Activated T-helper 1 cell treated with anti-CD3 and anti-CD28 coated beads, Interleukin-12 subunit alpha, Interleukin-12 subunit beta, Interleukin-2, Interleukin-4 antibody, amounts not matched to agents 30 ng/mL and 10 ng/mL and 1 ng/mL, durations not matched to agents 14 hours and 24 hours and 36 hours (primary cell): Measurements from ENCODE around the gene UBE3D. TPM values are rescaled to one million over a fixed set of nuclear protein-coding genes. Genes with fewer than 3 reads are reported as not detected.
"Not testable (repeated sequence)": the region's sequence is repeated elsewhere in the genome, so short reads cannot be mapped to it uniquely, and the experiment has no call there.

Experiments used
- DNase-seq: peaks from one replicate; pipeline ENCODE4 v3.0.0; 2021; ENCODE audit warnings: low spot score
- H3K27ac Mint-ChIP-seq: one replicate; pipeline ENCODE4 v1.8.0; 2021; ENCODE audit warnings: mild to moderate bottlenecking, mixed read lengths
- H3K27me3 Mint-ChIP-seq: one replicate; pipeline ENCODE4 v1.8.0; 2022; ENCODE audit warnings: mild to moderate bottlenecking, moderate library complexity, mixed read lengths; ENCODE audit not compliant: insufficient read depth
- H3K36me3 Mint-ChIP-seq: one replicate; pipeline ENCODE4 v1.8.0; 2021; ENCODE audit warnings: low read depth, mixed read lengths
- H3K4me1 Mint-ChIP-seq: one replicate; pipeline ENCODE4 v1.8.0; 2021; ENCODE audit warnings: low read depth, mixed read lengths
- H3K4me3 Mint-ChIP-seq: one replicate; pipeline ENCODE4 v1.8.0; 2021; ENCODE audit warnings: mild to moderate bottlenecking, moderate library complexity, mixed read lengths
- H3K9me3 Mint-ChIP-seq: one replicate; pipeline ENCODE4 v1.8.0; 2021; ENCODE audit warnings: mixed read lengths
- intact Hi-C: fragments of 100-400 bp; cut with micrococcal nuclease; formaldehyde crosslinking; loops from one replicate; pipeline ENCODE4 v1.15.1; 2024
- total RNA-seq: library from RNA; stranded (reverse); gene quantifications from 2 replicates; pipeline ENCODE4 v1.2.3, GENCODE V29; 2022

The UBE3D gene
- total RNA-seq, 1 donor from 2014 or later, result 8.3 TPM

DNA sequence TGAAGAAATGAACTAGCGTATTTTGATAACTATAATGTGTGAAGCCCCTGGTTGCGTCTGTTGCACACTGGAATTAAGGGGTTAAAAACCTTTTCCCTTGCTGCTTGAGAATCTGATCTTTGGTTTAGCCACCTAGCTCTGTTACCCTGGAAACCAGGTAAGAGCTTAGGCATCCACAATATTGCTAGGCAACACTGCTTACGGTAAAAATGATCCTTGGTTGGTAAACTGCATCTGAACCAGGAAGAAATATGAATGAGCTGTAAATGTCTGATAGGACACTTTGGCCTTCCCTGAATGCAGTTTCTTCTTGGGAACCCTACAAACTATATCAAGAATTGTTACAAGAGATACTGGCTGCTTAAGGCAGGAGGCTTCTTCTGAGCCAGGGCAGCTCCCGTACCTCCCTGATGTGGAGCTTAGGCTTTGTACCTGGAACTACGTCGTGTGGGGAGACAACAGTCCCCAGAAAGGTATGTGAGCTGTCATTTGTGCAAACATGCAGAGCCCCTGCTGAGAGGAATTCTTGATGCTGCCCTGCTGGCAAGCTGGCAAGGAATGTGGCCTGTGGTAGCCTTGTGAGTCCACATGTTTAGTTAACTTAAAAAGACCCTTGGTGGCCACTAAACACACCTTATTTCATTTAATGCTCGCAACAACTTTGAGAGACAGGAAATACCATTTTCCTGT lies 18.4 kb downstream of the UBE3D start:
- Mint-ChIP-seq H3K27ac (no peak overlapping the region), H3K4me1 (no peaks in the 10 kb centered on the region), H3K9me3 (no peaks in the 10 kb centered on the region), H3K4me3 (no peak overlapping the region), H3K36me3 (peaks cover 1% of the 10 kb centered on the region), H3K27me3 (no peaks in the 10 kb centered on the region)
- DNase-seq, result no peak
- intact Hi-C loops, result no loop called here

DNA sequence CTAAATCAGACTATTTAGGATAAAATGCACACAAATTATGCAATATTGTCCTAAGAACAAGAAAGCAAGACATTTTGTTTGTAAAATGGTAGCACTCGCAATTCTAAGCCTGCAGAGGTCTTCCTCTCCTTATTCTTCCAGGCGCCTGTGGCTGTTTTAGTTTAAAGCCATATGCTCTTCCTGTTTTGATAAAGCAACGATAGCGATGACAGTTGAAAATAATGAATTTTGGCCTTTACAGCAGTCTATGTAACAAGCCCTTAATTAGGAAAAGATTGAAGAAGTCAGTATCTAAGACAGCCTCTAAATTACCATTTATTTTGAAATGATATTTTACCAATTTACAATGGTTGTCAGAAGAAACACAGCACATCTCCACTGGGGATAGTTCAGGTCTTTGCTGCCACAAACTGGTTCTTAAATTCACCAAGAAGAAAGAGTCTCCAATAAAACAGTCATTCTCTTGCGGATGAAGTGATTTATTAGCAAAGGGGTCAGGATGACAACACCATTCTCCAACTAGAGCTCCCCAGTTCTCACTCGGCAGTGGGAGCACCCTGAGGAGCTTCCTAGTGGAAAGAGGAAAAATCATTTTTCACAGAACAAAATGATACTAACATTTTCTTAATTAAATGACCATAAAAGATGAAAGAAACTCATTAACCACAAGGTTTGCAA lies 21.4 kb downstream of the UBE3D start:
- Mint-ChIP-seq H3K27ac (no peak overlapping the region), H3K36me3 (peaks cover 3% of the 10 kb centered on the region), H3K27me3 (no peaks in the 10 kb centered on the region), H3K9me3 (no peaks in the 10 kb centered on the region), H3K4me1 (no peaks in the 10 kb centered on the region), H3K4me3 (no peak overlapping the region)
- DNase-seq, result no peak
- intact Hi-C loops, result no loop called here

DNA sequence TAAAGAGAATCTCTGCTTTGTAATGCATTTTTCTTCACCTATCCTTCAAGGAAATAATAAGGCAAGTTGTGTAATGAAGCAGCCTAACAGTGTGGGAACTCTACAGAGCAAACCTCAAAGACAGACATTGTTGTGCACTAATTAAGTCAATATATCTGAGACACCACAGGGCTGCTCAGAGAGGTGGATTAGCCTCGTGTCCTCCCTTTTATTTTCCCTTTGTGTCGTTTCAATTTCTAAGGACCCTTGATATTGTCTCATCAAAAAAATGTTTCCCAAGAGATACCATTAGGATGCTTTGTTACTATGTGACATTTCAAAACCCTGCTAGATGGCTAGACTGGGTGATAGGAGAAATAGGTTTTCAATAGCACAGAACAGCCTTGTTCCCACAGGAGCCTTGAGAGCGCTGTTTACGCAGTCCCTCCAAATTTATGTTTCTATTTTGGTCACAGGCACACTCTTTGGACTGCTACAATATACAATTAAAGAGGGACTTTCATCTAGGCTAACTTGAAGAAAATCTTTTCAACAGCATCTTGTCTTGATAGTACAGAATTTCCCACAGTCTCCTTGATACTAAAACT lies 23.1 kb downstream of the UBE3D start:
- Mint-ChIP-seq H3K9me3 (no peaks in the 10 kb centered on the region), H3K4me1 (no peaks in the 10 kb centered on the region)

DNA sequence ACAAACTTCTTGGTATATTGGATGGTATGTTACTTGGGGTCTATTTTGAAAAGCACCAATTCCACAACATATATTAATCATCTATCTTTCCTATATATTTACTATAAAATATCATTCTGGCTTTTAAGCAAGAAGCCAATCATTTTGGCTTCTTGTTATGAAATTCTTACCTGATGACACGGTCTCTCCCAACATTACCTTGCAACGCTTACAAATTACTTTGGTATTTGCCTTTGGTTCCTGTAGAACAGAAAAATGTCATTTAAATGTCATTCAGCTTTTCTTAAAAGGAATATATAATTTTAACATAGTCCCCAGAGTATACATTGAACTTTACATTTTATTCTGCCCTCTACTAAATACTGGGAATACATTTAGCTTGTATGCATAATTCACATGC lies 27.4 kb downstream of the UBE3D start:
- Mint-ChIP-seq H3K36me3 (peaks cover 13% of the 10 kb centered on the region), H3K27ac (no peak overlapping the region), H3K4me3 (no peak overlapping the region), H3K4me1 (no peaks in the 10 kb centered on the region), H3K9me3 (peaks cover 9% of the 10 kb centered on the region), H3K27me3 (no peaks in the 10 kb centered on the region)
- intact Hi-C loops, result no loop called here
- DNase-seq, result no peak

More for the DNA sequence above, 23.1 kb downstream of the UBE3D start:
- Mint-ChIP-seq H3K27ac (no peak overlapping the region), H3K4me3 (no peak overlapping the region), H3K36me3 (peaks cover 3% of the 10 kb centered on the region), H3K27me3 (no peaks in the 10 kb centered on the region)
- intact Hi-C loops, result no loop called here
- DNase-seq, result no peak

DNA sequence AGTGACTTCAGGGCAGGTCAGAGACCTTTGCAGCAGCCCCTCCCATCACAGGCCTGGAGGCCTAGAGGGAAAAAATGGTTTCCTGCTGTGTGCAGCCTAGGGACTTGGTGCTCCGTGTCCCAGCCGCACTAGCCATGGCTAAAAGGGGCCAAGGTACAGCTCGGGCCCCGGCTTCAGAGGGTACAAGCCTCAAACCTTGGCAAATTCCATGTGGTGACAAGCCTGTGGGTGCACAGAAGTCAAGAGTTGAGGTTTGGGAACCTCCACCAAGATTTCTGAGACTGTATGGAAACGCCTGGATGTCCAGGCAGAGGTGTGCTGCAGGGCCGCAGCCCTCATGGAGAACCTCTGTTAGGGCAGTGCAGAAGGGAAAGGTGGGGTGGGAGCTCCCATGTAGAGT lies 34.0 kb downstream of the UBE3D start:
- DNase-seq, result no peak
- Mint-ChIP-seq H3K27ac (no peak overlapping the region), H3K4me3 (no peak overlapping the region), H3K27me3 (no peaks in the 10 kb centered on the region), H3K36me3 (peaks cover 20% of the 10 kb centered on the region), H3K9me3 (peaks cover 32% of the 10 kb centered on the region), H3K4me1 (no peaks in the 10 kb centered on the region)
- intact Hi-C loops, result no loop called here

DNA sequence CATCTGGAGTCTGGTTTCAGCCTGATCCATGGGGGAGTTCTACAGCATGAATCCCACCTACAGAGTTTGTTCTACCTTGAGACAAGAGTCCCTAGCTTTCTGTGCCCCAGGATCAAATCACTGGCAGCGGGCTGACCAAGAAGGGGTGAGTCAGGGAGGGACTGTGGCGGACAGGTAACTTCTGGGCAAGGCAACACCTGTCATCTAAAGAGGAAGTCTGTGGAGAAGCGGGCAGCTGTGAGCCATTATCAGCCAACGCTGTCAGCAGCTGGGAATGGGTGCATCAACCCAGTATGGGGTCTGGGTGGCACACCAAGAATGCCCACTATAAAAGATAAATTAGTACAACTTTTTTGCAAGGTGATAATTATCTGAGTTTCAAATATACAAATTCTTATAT lies 45.9 kb downstream of the UBE3D start:
- Mint-ChIP-seq H3K36me3 (peaks cover 10% of the 10 kb centered on the region), H3K4me1 (no peaks in the 10 kb centered on the region), H3K27me3 (no peaks in the 10 kb centered on the region), H3K27ac (no peak overlapping the region), H3K9me3 (peaks cover 4% of the 10 kb centered on the region), H3K4me3 (no peak overlapping the region)
- intact Hi-C loops, result no loop called here
- no peak for DNase-seq

DNA sequence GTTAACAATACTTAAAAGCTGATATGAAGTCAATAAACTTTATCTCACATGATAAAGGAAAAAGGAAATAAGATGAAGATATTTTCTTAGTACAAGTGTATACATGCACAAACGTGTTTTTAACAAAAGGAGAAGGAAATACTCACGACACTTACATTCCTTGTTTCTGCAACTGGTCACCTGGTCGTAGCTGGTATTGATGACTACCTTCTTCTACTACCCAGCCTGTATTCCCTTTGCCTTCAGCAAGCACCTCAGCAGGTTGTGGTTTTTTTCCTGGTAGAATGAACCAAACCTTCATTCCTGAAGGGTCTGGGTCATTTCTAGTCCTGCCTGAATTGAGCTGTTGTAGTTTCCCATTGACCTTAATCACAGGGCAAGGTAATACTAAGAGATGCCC lies 54.5 kb downstream of the UBE3D start:
- H3K27ac Mint-ChIP-seq, H3K4me1 Mint-ChIP-seq, H3K27me3 Mint-ChIP-seq, intact Hi-C loops, DNase-seq, H3K9me3 Mint-ChIP-seq, H3K4me3 Mint-ChIP-seq, H3K36me3 Mint-ChIP-seq: not testable (repeated sequence)

DNA sequence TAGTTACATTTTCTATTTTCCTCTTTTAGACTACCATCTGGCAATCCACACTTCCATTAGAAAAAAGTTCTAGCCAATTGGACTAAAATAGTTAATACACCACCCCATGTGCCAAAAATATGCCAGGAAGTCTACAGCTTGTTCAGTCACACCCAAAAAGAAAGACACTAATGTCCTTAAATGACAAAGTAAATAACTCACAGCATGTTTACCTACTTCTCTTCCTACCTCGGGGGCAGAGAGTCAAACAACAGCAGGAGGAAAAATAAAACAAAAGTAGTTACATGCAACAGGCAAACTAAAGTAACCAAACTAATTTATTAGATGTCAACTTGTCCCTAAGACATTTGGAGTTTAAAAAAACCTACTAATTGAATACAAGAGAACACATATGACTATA lies 57.0 kb downstream of the UBE3D start:
- Mint-ChIP-seq H3K4me1 (peaks cover 6% of the 10 kb centered on the region), H3K9me3 (no peaks in the 10 kb centered on the region), H3K36me3 (peaks cover 2% of the 10 kb centered on the region), H3K27ac (no peak overlapping the region), H3K27me3 (no peaks in the 10 kb centered on the region), H3K4me3 (no peak overlapping the region)
- intact Hi-C loops, result no loop called here
- DNase-seq, result no peak

DNA sequence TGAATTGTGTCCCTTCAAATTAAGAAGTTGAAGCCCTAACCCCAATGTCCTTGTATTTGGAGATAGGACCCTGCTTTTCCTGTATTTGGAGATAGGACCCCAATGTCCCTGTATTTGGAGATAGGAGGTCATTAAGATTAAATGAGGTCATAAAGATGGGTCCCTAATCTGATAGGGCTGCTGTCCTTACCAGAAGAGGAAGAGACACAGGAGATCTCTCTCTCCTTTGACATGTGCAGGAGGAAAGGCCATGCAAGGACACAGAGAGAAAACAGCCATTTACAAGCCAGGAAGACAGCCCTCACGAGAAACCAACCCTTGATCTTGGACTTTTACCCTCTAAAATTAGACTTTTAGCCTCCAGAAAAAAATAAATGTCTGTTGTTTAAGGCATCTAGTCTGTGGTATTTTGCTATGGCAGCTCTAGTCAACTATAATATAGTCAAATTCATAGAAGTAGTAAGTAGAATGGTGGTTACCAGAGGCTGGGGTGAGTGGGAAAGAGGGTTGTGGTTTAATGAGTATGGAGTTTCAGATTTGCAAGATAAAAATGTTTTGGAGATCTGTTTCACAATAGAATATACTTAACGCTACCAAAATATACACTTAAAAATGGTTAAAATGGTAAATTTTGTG lies 59.3 kb downstream of the UBE3D start:
- H3K36me3 Mint-ChIP-seq, result no peaks in the 10 kb centered on the region
- no peaks in the 10 kb centered on the region for H3K27me3 Mint-ChIP-seq
- H3K27ac Mint-ChIP-seq, result no peak overlapping the region
- intact Hi-C loops, result no loop called here
- no peak overlapping the region for H3K4me3 Mint-ChIP-seq
- DNase-seq, result no peak
- H3K4me1 Mint-ChIP-seq, result peaks cover 6% of the 10 kb centered on the region
- H3K9me3 Mint-ChIP-seq, result no peaks in the 10 kb centered on the region

DNA sequence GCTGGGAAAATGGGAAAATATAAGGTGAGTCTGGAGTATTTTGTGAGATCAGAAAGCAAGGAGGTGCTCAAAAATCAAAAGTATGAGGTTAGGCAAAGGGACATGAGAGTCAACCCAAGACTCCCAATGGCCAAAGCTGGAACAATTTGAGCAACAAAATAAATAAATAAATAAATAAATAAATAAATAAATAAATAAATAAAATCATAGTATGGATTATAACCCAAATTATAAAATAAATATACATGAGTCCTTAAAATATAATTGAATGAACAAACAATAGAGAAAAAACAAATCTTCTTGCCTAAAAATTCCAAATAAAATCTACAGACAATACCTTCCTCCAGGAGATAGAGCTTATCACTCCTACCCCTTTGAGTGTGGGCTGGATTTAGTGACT lies 69.5 kb downstream of the UBE3D start:
- intact Hi-C loops, result no loop called here
- H3K27me3 Mint-ChIP-seq, result no peaks in the 10 kb centered on the region
- no peak overlapping the region for H3K4me3 Mint-ChIP-seq
- DNase-seq, result no peak
- no peaks in the 10 kb centered on the region for H3K9me3 Mint-ChIP-seq
- H3K36me3 Mint-ChIP-seq, result no peaks in the 10 kb centered on the region
- no peak overlapping the region for H3K27ac Mint-ChIP-seq
- H3K4me1 Mint-ChIP-seq, result no peaks in the 10 kb centered on the region

DNA sequence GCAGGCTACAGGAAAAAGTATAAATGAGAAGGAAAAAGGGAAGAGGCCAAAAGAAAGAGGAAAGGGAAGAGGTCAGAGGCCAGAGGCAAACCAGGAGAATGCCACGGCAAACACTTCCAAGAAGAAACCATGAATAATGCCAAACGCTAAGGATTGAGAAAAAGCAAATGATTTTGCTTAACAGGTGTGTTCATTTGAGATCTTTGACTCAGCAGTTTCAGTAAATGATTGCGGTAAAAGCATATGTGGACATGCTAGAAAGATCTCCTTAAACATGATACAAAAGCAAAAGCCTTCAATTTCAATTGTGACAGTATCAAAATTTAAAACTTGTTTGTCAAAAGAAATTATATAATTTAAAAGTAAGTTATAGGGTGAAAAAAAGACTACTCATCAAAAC lies 70.6 kb downstream of the UBE3D start:
- no peaks in the 10 kb centered on the region for H3K4me1 Mint-ChIP-seq
- H3K4me3 Mint-ChIP-seq, result no peak overlapping the region
- H3K27me3 Mint-ChIP-seq, result no peaks in the 10 kb centered on the region
- intact Hi-C loops, result no loop called here
- no peaks in the 10 kb centered on the region for H3K9me3 Mint-ChIP-seq
- no peaks in the 10 kb centered on the region for H3K36me3 Mint-ChIP-seq
- DNase-seq, result no peak
- no peak overlapping the region for H3K27ac Mint-ChIP-seq

DNA sequence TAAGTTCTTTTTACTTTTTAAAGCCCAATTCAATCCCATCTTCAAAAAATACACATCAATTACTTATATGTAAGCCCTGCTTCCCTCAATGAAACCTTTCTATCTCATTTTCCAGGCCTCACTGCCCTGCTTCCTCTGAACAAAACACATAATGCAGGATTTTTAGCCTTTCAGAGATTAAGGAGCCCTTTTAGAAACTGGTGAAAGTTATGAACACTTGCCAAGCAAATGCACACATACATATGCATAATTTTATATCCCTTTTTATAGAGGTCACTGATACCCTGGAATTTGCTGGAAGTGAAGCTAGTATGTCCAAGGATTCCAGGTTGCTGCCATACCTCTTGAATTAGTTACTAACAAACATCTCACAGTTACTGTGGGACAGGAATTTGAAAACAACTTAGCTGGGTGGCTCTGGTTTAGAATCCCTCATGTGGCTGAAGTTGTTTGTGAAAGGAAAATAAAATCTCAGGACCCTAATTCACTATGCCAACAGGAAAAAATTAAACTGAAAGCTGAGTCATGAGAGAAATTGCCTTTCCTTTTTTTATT lies 75.8 kb downstream of the UBE3D start:
- intact Hi-C loops, result no loop called here
- Mint-ChIP-seq H3K27me3 (no peaks in the 10 kb centered on the region), H3K4me3 (no peak overlapping the region), H3K4me1 (no peaks in the 10 kb centered on the region), H3K9me3 (no peaks in the 10 kb centered on the region), H3K27ac (no peak overlapping the region), H3K36me3 (no peaks in the 10 kb centered on the region)
- no peak for DNase-seq

DNA sequence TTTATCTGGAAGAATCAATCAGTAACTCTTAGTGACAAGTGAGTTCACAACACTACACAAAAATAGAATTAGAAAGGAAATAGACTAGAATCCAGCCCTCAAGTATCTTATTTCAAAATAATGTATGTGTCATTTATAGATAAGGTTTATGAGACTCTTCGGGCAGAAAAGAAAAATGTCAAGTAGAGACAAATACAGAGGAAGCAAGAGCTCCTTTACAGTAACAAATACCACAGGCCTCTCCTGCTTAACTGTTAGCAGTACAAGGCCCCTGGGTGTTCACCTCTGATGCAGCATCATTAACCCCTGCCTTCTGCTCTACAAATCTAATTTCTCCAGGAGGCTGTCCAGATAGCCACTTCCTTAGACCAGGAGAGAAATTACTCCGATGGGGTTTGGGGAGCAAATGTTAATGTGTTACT lies 76.7 kb downstream of the UBE3D start:
- intact Hi-C loops, result no loop called here
- no peak overlapping the region for H3K4me3 Mint-ChIP-seq
- DNase-seq, result no peak
- no peaks in the 10 kb centered on the region for H3K36me3 Mint-ChIP-seq
- no peaks in the 10 kb centered on the region for H3K9me3 Mint-ChIP-seq
- no peaks in the 10 kb centered on the region for H3K4me1 Mint-ChIP-seq
- H3K27me3 Mint-ChIP-seq, result no peaks in the 10 kb centered on the region
- no peak overlapping the region for H3K27ac Mint-ChIP-seq
